GM19463 (cell line): ENCODE results near the gene SNX17.
"Not testable (repeated sequence)": the region's sequence is repeated elsewhere in the genome, so short reads cannot be mapped to it uniquely, and the experiment has no call there.

Experiments used
- ATAC-seq: cut with Tn5 transposase; IDR thresholded peaks from one replicate; pipeline ENCODE4 v1.9.1; 2021; ENCODE audit warnings: mild to moderate bottlenecking, moderate library complexity; ENCODE audit not compliant: unreplicated experiment

The SNX17 gene

GRCh38 chr2:27370026-27370815, at the start of gene SNX17, which contains the start of gene EIF2B4:
Gene SNX17 (plus strand): TSS chr2:27370616. CDS start chr2:27370744, 128 bp downstream.
Gene EIF2B4 (minus strand): TSS chr2:27370338. CDS start chr2:27370314, 24 bp downstream.
- peak; percentile 83 for ATAC-seq

GRCh38 chr2:27320958-27321543, 49.4 kb upstream of the SNX17 start:
- ATAC-seq, result no peak

- ATAC-seq, result no peak
Observed at GRCh38 chr2:27322301-27322765, 48.1 kb upstream of the SNX17 start.

GRCh38 chr2:27322766-27323595, 47.4 kb upstream of the SNX17 start, which contains the start of gene MPV17:
Gene MPV17 (minus strand): TSS chr2:27323097. CDS start chr2:27322517, 580 bp downstream.
- ATAC-seq, result peak; percentile 96

- no peak for ATAC-seq
Observed at GRCh38 chr2:27323596-27324285, 46.7 kb upstream of the SNX17 start.

GRCh38 chr2:27324720-27325119, 45.7 kb upstream of the SNX17 start:
- no peak for ATAC-seq

- ATAC-seq, result no peak
Observed at GRCh38 chr2:27335311-27335710, 35.1 kb upstream of the SNX17 start.

- ATAC-seq, result no peak
Observed at GRCh38 chr2:27336173-27336572, 34.2 kb upstream of the SNX17 start.

- ATAC-seq, result no peak
Observed at GRCh38 chr2:27347641-27348040, 22.8 kb upstream of the SNX17 start.

- ATAC-seq, result no peak
Observed at GRCh38 chr2:27350106-27350693, 20.2 kb upstream of the SNX17 start.

- no peak for ATAC-seq
Observed at GRCh38 chr2:27351802-27352598, 18.4 kb upstream of the SNX17 start.

- not testable (repeated sequence) for ATAC-seq
Observed at GRCh38 chr2:27353386-27353761, 17.0 kb upstream of the SNX17 start.

- no peak for ATAC-seq
Observed at GRCh38 chr2:27353762-27354596, 16.4 kb upstream of the SNX17 start.

- ATAC-seq, result no peak
Observed at GRCh38 chr2:27354597-27354927, 15.9 kb upstream of the SNX17 start.

GRCh38 chr2:27356056-27356381, 14.4 kb upstream of the SNX17 start:
- peak; percentile 28 for ATAC-seq

GRCh38 chr2:27356382-27357181, 13.8 kb upstream of the SNX17 start, which contains the start of gene GTF3C2:
Gene GTF3C2 (minus strand): TSS chr2:27356764. CDS start chr2:27343554, 13,210 bp downstream.
- ATAC-seq, result peak; percentile 84

- no peak for ATAC-seq
Observed at GRCh38 chr2:27362678-27363420, 7.6 kb upstream of the SNX17 start.
